Islet precursor cell (in vitro differentiated cells): ENCODE results near the gene PRG2.

Source experiments
- DNase-seq: peaks from one replicate; pipeline ENCODE4 v3.0.0-alpha.2; 2018

Gene PRG2

DNA sequence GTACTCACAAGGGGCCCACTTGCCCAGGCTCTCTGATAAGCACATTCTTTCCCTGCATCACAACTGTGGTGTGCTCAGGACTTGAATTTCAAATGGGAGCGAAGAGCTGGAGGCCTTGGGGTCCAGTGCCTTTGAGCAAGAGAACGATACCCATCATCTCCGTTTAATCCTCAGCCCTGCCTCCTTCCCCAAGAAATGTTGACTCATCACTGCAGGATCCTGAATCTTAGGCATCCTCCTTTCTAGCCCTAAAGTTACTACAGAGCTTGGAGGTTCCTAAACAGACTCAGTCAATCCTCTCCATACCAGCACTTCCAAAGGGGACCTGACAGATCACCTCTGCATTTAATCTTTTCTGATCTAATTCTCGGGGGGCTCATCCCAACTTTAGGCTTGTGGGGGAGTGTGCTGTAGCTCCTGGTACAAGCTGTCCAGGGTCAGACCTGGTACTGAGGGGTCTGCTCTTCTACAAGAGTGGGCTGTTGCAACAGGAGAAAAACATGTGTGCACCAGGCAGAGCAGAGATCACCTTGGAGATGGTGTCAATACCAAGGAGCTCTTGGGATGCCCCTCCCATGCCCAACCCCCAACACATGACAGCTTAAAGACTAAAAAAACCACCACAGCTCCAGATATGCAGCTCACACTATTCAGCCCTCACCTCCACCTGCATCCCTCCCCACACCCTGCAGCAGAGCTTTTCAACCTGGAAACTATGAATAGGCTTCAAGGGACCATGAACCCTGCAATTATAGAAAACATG, 3.9 kb upstream of the PRG2 start:
- no peak for DNase-seq

DNA sequence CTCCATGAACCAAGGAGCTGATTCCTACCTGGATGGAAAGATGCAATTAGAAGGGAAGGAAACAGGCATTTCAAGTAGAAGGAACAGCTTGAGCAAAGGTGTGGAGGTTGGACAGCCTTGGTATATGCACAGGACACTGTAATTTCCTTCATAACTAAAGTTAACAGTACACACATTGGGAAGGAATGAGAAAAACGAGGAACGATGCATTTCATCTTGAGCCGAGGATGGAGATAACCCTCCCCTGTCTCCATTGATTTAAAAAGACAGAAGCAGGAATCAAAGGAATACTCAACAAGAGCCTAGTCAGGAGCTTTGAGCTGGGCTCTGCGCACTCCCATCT, 2.3 kb upstream of the PRG2 start:
- DNase-seq: no peak

DNA sequence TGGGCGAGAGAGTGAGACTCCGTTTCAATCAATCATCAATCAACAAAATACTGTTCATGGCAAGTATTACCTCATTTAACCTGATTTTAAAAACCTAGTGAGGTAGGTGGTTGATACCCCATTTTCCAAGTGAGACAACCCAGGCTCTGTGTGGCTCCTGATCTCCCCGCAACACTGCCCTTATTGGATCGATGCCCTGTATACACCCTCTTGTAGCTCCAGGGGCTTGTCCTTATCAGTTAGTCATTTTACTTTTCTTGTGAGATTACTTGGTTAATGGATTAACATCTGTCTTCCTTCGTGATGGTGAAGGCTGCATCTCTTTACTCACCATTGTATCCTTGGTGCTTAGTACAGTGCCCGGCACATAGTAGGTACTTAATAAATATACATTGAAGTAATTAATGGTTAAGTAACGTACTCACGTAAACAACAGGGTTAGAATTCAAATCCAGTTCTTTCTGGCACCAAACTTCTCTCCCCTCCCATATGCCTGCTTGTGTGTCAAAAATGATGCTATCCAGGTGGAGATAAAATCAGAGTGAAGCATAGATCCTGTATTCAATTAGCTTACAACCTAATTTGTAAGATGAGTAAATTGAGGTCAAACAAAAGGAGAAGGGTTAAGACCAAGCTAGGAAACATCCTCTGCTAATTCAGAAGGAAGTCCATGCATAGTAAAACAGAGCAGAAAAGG, 1.8 kb upstream of the PRG2 start:
- no peak for DNase-seq

DNA sequence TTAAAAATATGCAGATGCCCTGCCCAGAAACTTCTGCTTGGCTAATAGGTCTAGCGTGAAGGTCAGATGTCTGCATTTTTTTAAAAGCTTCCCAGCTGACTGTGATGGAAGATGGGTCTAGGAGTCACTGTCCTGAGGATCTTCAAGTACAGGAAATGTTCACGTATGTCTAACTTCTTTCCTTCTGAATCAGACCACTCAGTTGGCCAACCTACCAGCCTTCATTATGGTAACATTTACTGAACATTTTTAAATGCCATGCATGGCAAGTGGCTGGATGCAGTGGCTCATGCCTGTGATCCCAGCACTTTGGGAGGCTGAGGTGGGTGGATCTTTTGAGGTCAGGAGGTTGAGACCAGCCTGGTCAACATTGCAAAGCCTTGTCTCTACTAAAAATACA, 1.1 kb upstream of the PRG2 start:
- DNase-seq: no peak

DNA sequence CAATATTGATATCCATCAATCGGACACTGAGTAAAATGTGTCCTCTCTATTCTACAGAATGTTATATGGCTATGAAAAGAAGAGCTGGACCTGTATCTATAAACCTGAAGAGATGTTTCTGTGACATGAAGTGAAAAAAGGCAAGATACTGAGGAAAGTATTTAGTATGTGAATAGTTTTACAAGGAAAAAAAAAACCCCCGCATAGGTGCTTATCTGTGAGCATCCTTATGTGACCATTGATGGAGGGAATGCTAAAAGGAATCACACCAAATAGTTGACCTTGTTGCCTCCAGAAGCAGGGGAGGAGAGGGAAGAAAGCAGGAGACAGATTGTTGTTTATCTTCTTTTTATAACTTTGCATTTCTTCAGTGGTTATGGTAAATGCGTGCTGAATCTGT, 661 bp upstream of the PRG2 start:
- no peak for DNase-seq

DNA sequence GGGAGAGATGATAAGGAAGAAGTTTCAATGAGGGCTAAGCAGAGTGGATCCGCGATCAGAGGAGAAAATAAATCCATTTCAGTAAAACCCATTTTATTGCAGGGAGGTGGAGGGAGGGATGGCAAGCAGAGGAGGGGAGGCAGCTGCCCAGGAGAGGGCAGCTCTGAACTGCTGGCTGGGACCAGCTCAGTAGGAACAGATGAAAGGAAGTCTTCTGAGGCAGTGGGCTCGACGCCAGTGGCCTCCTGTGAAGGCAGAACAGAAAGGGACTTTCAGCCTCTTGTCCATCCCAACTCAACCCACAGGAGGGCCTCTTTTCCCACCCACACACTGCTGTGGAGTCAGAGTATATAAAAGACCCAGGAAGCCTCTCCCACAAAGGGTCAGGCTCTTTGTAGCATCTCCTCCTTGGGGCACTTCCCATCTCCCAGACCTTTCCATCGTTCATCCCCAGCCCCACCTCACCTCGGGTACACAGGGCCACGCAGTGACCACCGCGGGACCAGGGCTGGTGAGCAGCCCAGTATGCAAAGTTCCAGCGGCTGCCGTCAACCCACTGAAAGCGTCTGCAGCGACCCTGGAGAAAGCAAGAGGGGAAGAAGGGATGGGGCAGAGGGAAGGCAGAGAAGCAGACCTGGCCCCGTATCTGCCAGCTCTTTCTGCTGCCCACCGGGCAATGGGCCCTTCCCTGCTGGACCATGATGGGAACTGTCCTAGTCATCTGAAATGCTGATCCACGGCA, 3.0 kb downstream of the PRG2 start:
- DNase-seq: no peak

DNA sequence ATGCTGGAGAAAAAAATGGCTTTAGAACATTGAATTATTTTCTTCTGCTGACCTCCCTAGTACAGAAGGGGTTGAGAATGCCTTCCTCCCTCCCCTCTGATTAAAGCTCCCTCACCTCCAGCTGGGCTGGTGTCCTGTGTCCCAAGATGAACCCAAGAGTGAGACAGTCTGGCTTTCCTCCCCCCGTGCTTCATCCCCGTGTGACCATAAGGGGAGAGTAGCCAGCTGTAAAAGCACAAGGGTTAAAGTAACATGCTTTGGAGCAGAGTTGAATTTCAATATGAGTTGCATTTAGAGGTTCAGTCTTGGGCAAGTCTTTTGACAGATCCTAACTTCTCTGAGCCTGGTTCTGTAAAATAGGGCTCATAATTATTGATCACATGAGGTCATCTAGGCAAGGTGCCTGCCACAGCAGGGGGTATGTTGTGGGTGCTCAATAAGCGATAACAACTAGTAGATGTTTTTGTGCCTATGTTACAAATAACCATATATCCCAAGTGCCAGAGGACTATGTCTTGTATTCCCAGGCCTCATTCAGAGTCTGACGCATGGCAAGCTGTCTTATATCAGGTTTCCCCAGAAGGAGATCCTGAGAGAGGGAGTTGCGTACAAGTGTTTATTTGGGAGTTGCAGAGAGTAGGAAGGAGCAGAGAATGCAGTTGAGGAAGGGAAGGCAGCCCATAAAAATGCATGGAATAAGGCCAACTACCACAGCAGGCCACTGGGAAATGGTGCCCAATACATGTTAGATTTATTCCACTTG, 4.1 kb downstream of the PRG2 start:
- no peak for DNase-seq

DNA sequence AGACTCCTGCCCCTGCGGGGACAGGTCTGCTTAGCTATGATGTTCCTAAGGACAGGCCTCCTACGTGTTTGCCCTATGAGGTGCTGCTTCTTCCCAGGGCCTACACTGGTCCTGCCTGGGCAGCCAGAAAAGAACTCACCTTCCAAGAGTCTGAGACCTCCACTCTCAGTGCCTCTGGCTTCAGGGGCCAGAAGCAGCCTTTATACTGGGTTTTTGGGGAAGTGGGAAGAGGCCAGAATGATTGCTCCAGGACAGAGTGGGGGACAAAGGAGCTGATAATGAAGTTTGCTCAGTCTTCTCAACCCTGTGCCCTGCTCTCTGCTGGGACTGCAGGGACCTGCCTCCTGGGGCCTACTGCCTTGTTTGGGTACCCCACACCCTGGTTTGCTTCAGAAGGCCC, 9.5 kb downstream of the PRG2 start, which contains the start of gene PRG3:
Gene PRG3 (minus strand): TSS at position 176 of the 400 bp plus-strand sequence. CDS start 442 bp downstream, outside the sequence.
- no peak for DNase-seq

DNA sequence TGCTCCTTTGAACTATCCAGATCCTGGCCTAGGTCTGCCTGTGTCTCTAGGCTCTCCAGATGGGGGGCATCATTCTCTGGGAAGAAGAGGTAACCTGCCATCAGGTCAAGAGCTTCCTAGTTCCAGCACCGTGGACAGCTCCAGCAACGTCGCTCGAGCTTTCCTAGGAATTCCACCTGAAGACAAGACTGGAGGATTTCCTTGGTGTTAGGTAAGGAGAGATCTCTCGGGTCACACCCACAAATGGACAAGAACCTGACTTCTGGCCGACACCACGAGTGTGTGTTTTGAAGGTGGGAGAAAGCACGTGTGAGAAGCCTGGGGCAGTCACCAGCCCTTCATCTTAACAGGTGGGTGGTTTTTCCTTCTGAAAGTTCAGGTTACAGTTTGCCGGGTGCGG, 10.7 kb downstream of the PRG2 start:
- peak; percentile 78 for DNase-seq

DNA sequence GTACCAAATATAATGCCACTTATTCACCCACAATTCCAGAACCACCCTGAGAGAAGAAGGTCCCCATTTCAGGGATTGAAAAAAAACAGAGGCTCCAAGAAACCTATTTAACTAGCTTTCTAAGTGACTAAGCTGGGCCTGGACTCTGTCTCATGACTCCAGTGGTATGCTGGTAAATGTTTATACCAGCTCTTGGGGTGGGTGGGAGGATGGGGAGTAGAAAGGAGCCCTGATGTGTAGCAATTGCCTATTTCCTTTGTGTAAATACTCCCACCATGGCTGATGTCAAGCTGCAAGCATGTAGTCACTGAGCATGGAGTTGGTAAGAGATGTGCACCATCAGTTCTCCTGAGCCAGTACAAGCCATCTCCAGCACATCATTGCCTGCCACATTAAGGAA, 12.3 kb downstream of the PRG2 start:
- DNase-seq: no peak

DNA sequence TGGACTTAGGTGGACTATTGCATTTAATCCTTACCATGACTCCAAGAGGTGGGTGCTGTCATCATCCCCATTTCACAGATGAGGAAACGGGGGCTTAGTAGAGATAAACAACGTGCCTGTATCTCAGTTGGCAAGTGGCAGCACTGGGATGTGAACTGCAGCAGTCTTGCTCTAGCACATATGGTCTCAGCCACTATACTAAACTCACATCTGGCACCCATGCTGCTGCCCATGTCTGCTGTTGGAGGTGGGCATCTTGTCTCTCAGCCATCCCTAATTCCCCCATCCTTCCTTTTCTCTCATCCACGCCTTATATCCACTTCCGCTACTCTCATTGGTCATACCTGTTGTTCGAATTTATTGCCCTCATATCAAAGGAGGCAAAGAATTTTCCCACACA, 13.3 kb downstream of the PRG2 start:
- DNase-seq: no peak

DNA sequence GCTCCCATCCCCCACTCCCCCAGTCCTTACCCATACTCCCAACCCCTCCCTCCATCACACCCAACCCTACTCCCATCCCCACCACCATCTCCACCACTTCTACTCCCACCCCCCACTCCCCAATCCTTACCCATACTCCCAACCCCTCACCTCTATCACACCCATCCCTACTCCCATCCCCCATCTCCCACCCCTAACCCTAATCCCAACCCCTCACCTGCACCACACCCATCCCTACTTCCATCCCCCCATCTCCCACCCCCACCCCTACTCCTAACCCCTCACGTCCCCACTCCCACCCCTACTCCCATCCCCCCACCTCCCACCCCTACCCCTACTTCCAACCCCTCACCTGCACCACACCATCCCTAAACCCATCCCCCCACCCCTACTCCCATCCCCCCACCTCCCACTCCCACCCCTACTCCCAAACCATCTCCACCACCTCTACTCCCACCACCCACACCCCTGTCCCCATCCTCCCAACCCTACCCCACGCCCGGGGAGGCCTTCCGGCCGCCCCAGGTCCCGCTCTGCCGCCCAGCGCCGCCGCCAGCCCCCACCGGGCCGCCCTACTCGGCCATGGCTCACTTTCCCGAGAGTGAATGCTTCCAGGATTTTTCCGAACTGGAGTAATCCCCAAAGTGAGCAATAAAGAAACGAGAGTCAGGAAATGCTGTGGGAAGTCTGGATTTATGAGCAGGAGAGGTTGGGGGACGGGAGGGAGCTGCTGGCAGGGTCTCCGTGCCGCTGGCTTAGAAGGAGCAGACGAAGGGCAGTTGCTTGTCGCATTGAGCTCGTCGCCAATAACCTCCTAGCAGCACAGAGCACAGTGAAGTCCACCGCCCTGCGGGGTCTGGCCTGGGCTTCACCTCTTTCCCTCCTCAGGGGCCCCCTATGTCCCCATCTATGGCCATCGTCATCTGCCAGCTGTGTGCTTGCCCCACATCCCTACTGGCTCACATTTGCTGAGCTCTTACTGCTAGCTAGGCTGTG, 14.1 kb downstream of the PRG2 start:
- DNase-seq: no peak

DNA sequence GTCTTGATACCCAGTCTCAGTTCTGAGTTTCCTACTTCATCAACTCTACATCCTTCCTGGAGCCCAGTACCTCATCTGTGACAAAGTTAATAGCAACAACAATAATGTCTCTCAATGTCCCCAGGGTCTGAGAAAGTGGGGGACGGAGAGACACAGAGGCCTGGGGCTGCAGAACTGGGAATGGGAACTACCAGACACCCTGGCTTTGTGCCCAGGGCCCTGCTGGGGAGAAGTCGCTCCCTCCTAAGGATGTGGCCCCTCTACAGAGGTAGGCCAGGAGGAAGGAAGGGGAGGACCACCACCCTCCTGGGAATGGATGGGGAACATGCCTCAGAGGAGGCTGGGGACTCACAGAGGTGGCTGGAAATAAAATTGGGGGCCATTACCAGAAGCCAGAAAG, 15.0 kb downstream of the PRG2 start:
- no peak for DNase-seq

DNA sequence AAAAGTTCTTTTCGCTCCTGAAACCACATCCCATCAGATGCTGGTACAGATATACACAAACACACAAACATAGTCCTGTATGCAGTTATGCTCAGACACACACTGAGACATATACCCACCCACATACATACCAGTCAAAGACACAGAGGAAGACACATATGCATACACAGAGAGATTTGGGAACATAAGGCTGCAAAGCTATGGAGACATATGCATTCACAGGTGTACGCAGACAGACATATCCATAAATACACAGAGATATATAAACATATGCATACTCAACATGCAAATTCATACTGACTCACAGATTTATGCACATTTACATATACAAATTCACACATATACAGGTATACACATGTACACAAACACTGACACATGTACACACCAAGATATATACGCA, 15.5 kb downstream of the PRG2 start:
- DNase-seq: no peak

DNA sequence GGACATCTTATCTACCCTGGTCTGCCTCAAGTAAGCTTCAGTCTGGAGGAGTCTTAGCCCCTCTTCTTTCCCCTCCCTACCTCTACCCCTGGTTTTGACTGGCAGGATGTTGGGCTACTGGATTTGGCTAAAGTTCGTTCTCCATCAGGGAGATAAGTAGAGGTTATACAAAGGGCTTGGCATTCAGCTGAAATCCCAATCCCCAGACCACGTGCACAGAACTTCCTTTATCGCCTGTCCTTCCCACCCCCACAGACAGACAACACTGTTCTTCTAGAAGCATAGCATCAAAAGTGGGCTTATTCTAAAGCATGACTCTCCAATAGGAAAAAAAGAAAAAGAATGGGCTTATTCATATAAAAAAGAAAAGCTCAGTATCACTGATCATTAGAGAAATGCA, 17.3 kb downstream of the PRG2 start:
- DNase-seq: no peak

DNA sequence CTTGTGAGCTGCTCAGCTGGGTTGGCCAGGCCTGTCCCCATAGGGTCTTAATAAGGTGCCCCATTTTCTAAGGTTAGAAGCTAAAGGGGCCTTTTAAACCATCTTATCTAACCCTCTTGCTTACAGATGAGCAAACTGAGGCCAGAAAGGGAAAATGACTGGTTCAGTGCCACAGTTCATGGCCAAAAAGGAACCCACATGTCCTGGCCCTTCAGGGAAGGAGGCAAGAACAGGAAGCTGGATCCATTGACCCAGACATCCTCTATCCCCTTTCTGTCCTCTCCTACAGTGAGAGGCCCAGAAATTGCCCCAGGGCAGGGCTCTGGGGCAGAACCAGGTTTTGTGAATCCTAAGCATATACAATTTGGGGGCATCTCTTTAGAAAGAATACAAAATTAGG, 19.5 kb downstream of the PRG2 start:
- DNase-seq: no peak

DNA sequence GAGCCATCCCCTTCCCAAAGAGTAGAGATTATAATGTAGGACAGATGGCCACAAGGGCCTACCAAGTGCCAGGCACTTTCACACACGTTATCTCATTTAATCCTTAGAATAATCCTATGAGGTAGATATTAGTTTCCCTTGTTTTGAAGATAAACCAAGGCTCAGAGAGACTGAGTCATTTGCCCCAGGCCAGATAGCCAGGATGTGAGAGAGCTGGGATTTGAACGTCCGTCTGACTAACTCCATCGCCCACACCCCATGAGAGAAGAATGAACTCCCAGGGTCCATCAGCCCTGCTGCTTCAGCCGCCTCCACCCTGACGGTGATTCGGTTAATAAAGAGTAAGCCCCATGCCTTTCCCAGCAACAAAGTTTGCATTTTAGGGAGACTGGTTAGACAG, 20.2 kb downstream of the PRG2 start:
- no peak for DNase-seq

DNA sequence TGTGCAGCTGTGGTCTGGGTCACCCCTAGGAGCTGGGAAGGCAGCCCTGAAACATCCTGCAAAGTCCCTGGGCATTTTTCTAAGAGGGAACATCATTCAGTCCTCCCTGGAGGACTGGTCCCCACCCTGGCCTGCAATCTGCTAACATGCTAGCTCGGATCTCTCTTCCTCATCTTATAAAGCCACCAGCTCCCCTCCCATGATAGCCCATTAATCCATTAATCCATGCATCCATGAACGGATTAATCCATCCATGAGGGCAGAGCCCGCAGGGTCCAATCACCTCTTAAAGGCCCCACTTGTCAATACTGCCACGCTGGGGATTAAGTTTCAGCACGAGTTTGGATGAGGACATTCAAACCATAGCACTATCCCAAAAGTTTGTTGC, 21.6 kb downstream of the PRG2 start:
- DNase-seq: no peak

DNA sequence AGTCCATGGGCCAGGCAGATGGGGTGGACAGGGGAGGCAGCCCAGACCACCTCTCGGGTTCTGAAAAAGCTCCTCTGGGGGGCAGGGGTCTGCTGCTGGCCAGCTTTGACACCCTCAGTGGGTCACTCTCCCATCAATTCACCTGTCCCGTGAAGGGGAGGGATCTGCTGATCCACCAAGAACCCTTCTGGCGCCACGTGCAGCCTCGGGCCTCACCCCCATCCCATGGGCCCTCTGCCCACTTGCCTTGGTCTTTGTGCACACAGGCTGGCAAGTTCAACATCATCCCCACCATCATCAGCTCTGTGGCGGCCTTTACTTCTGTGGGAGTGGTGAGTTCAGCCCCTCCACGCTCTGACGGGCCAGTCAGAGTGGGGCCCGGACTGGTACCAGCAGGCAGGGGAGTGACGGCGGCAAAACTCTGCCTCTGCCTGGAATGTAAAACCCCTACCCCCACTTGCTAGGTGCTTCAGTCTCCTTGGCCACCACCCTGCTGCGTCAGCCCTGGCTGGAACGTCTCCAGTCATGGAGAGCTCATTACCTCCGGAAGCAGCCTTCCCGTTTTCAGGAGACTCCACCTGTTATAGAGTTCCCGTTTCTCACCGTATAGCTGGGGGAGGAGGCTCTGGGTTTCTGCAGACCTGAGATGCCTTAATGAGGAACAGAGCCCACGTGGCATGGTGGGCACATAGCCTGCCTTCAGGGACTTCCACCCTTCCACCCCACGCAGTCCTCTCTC, 22.2 kb downstream of the PRG2 start:
- DNase-seq: no peak

DNA sequence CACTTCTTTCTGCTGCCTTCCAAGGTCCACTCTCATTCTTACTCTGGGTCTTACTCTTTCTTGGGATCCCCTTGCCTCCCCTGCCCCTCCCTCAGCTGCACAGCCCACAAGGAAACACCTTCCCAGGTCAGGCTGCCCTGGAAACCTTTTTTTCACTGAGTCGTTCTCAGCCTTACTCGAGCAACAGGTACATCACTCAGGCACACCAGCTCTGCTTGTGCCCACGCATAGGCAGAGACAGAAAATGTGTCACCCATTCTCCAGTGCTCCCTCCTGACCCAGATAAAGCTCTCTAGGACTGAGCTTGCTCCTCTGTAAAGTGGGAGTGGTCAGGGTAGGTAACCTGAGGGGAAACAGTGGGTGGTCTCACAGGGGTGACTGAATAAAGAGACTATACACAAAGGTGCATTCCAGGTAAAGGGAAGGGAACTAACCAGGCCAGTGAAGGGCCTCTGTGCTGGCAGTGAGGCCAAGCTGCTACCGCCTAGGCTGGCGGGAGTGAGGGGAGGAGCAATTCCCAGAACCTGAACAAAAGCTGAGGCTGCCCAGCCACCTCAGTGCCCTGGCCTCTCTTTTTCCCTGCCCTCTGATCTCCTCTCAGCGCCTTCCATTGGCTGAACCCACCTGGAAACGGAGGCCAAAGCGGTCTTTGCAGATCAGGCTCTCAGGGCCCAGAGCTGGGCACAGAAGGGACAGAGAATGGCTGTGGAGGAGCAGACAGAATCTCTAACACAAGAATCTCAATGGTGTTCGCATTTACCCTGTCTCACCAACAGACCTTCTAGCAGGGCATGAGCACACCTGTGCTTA, 25.4 kb downstream of the PRG2 start:
- no peak for DNase-seq
